ENCODE data around the gene CMBL. TPM values are rescaled to one million over a fixed set of nuclear protein-coding genes. Genes with fewer than 3 reads are reported as not detected.

Gene CMBL
- polyA plus RNA-seq, 3 donors, result 0.39 to 5.4 TPM; not detected in 1

GRCh38 chr5:10303201-10303600 lies 4.5 kb downstream of the CMBL start:
- DNase-seq, result no peak
- H2AFZ ChIP-seq (ENCODE audit: insufficient read depth, low read depth, low read length, poor library complexity, severe bottlenecking), result no peak overlapping the region
- no peak overlapping the region for H3K27ac Mint-ChIP-seq
- no peak overlapping the region for H3K9ac ChIP-seq (ENCODE audit: insufficient read depth, low read length, poor library complexity, severe bottlenecking)
- H3K9me3 Mint-ChIP-seq, result peaks cover 0 to 1% (median 0%) of the 10 kb centered on the region in 7 donors
- peaks cover 7% of the 10 kb centered on the region for H3K4me1 Mint-ChIP-seq
- intact Hi-C loops (cut with micrococcal nuclease), result no loop called here
- peaks cover 0 to 4% of the 10 kb centered on the region in 2 donors for H3K36me3 Mint-ChIP-seq
- H3K36me3 ChIP-seq (replicated peaks in 1 of 2; ENCODE audit: control insufficient read depth in 1 of 2, insufficient read depth in 2 of 2, low read length in 2 of 2), result no peaks in the 10 kb centered on the region
- peaks cover 2 to 17% (median 10%) of the 10 kb centered on the region in 3 donors for H3K27me3 Mint-ChIP-seq (ENCODE audit: low read depth in 3 of 3)
- no peaks in the 10 kb centered on the region for H3K4me1 ChIP-seq (ENCODE audit: control insufficient read depth in 1 of 2, insufficient read depth in 2 of 2, low read length in 2 of 2)
- no peaks in the 10 kb centered on the region for H3K9me3 ChIP-seq (replicated peaks in 1 of 2; ENCODE audit: control insufficient read depth in 1 of 2, insufficient read depth in 1 of 2, low read length in 2 of 2)
- H3K27ac ChIP-seq (ENCODE audit: low read depth in 1 of 2, low read length in 2 of 2), result no peak overlapping the region
- H3K4me3 ChIP-seq (replicated peaks in 1 of 3; ENCODE audit: low read depth in 2 of 3, low read length in 3 of 3), result no peak overlapping the region
- H3K4me3 Mint-ChIP-seq, result no peak overlapping the region
- WGBS (ENCODE audit: insufficient coverage), result 88% methylated on average over 1 of the region's 2 CpGs
- no peaks in the 10 kb centered on the region for H3K79me2 ChIP-seq (ENCODE audit: insufficient read depth, low read length)
- H3K27me3 ChIP-seq (ENCODE audit: control insufficient read depth in 2 of 2, insufficient read depth in 2 of 2, low read length in 2 of 2), result peaks cover 0 to 3% of the 10 kb centered on the region in 2 donors
- H3K4me2 ChIP-seq (replicated peaks; ENCODE audit: extremely low read depth, low read length, poor library complexity, severe bottlenecking), result no peak overlapping the region
- no peak for TF ChIP-seq CTCF (IDR thresholded peaks at IDR 0.05)
- H4K20me1 ChIP-seq (ENCODE audit: insufficient read depth, low read length), result no peaks in the 10 kb centered on the region

GRCh38 chr5:10301842-10302610 lies 5.7 kb downstream of the CMBL start:
- Histone ChIP-seq H4K20me1 (ENCODE audit: insufficient read depth, low read length) (no peaks in the 10 kb centered on the region), H3K27ac (ENCODE audit: low read depth in 1 of 2, low read length in 2 of 2) (no peak overlapping the region), H3K4me1 (ENCODE audit: control insufficient read depth in 1 of 2, insufficient read depth in 2 of 2, low read length in 2 of 2) (no peaks in the 10 kb centered on the region), H3K4me2 (replicated peaks; ENCODE audit: extremely low read depth, low read length, poor library complexity, severe bottlenecking) (no peak overlapping the region), H3K79me2 (ENCODE audit: insufficient read depth, low read length) (no peaks in the 10 kb centered on the region), H3K36me3 (replicated peaks in 1 of 2; ENCODE audit: control insufficient read depth in 1 of 2, insufficient read depth in 2 of 2, low read length in 2 of 2) (no peaks in the 10 kb centered on the region), H3K4me3 (replicated peaks in 1 of 3; ENCODE audit: low read depth in 2 of 3, low read length in 3 of 3) (no peak overlapping the region), H2AFZ (ENCODE audit: insufficient read depth, low read depth, low read length, poor library complexity, severe bottlenecking) (no peak overlapping the region), H3K9ac (ENCODE audit: insufficient read depth, low read length, poor library complexity, severe bottlenecking) (no peak overlapping the region), H3K27me3 (ENCODE audit: control insufficient read depth in 2 of 2, insufficient read depth in 2 of 2, low read length in 2 of 2) (peaks cover 0 to 3% of the 10 kb centered on the region in 2 donors), H3K9me3 (replicated peaks in 1 of 2; ENCODE audit: control insufficient read depth in 1 of 2, insufficient read depth in 1 of 2, low read length in 2 of 2) (no peaks in the 10 kb centered on the region)
- peak overlapping the region in 1 of 7 donors; percentile 55 for H3K27ac Mint-ChIP-seq
- H3K4me3 Mint-ChIP-seq, result no peak overlapping the region
- no peak for TF ChIP-seq CTCF (IDR thresholded peaks at IDR 0.05)
- H3K27me3 Mint-ChIP-seq (ENCODE audit: low read depth in 3 of 3), result peaks cover 3 to 11% (median 11%) of the 10 kb centered on the region in 3 donors
- peaks cover 0 to 1% (median 0%) of the 10 kb centered on the region in 7 donors for H3K9me3 Mint-ChIP-seq
- peaks cover 3% of the 10 kb centered on the region for H3K4me1 Mint-ChIP-seq
- no peaks in the 10 kb centered on the region for H3K36me3 Mint-ChIP-seq
- intact Hi-C loops (cut with micrococcal nuclease), result no loop called here
- no peak for DNase-seq
- WGBS (ENCODE audit: insufficient coverage), result 95% methylated on average over 7 of the region's 11 CpGs
